Renal pelvis (tissue), 12 donors: ENCODE results near the gene C15orf62. TPM values are rescaled to one million over a fixed set of nuclear protein-coding genes. Genes with fewer than 3 reads are reported as not detected.

Experiments
- DNase-seq: peaks from one replicate; pipeline ENCODE4 v3.0.0-alpha.2; 2013
- long read RNA-seq, 16 experiments: transcript quantifications; one replicate each; lab custom pipeline, GENCODE V29; 2026
- polyA plus RNA-seq, 3 donors: library from polyadenylated mRNA; unstranded; fragments of 120-200 nt; gene quantifications; one replicate each; pipeline ENCODE4 v1.2.1, GENCODE V29; 2013; ENCODE audit not compliant: insufficient read length in 3 of 3

Gene C15orf62, protein sequence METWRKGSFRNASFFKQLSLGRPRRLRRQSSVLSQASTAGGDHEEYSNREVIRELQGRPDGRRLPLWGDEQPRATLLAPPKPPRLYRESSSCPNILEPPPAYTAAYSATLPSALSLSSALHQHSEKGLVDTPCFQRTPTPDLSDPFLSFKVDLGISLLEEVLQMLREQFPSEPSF
- 1 to 10 TPM; 2.3 to 5.4 (median 5.0) TPM for polyA plus RNA-seq
- long read RNA-seq, donor 1: 0 reads
- long read RNA-seq, donor 2: 0 reads
- long read RNA-seq, donor 3, partial matches to known transcripts: 0 of 4 reads
- long read RNA-seq, donor 3, other reads (novel, unspliced or antisense): 0 of 4 reads
- long read RNA-seq, donor 4, partial matches to known transcripts: 0 of 21 reads
- long read RNA-seq, donor 4, other reads (novel, unspliced or antisense): 20 of 21 reads
- long read RNA-seq, donor 5, partial matches to known transcripts: 0 of 2 reads
- long read RNA-seq, donor 5, other reads (novel, unspliced or antisense): 0 of 2 reads
- long read RNA-seq, donor 6, partial matches to known transcripts: 0 of 14 reads
- long read RNA-seq, donor 6, other reads (novel, unspliced or antisense): 13 of 14 reads
- long read RNA-seq, donor 7, partial matches to known transcripts: 10 of 32 reads
- long read RNA-seq, donor 7, other reads (novel, unspliced or antisense): 21 of 32 reads
- long read RNA-seq, donor 8: 0 reads
- long read RNA-seq, donor 9, partial matches to known transcripts: 0 of 3 reads
- long read RNA-seq, donor 9, other reads (novel, unspliced or antisense): 0 of 3 reads
- long read RNA-seq, donor 10, partial matches to known transcripts: 0 of 4 reads
- long read RNA-seq, donor 10, other reads (novel, unspliced or antisense): 0 of 4 reads
- long read RNA-seq, donor 11, partial matches to known transcripts: 0 of 1 reads
- long read RNA-seq, donor 11, other reads (novel, unspliced or antisense): 0 of 1 reads
- long read RNA-seq, donor 12, transcript C15orf62-201 (1 exons, 2,370 nt): major isoform, 5 of 5 reads
- long read RNA-seq, donor 12, partial matches to known transcripts: 0 of 5 reads
- long read RNA-seq, donor 12, other reads (novel, unspliced or antisense): 0 of 5 reads
- long read RNA-seq, donor 13, partial matches to known transcripts: 0 of 1 reads
- long read RNA-seq, donor 13, other reads (novel, unspliced or antisense): 0 of 1 reads
- long read RNA-seq, donor 14: 0 reads
- long read RNA-seq, donor 15: 0 reads
- long read RNA-seq, donor 16, partial matches to known transcripts: 0 of 1 reads
- long read RNA-seq, donor 16, other reads (novel, unspliced or antisense): 0 of 1 reads

DNA sequence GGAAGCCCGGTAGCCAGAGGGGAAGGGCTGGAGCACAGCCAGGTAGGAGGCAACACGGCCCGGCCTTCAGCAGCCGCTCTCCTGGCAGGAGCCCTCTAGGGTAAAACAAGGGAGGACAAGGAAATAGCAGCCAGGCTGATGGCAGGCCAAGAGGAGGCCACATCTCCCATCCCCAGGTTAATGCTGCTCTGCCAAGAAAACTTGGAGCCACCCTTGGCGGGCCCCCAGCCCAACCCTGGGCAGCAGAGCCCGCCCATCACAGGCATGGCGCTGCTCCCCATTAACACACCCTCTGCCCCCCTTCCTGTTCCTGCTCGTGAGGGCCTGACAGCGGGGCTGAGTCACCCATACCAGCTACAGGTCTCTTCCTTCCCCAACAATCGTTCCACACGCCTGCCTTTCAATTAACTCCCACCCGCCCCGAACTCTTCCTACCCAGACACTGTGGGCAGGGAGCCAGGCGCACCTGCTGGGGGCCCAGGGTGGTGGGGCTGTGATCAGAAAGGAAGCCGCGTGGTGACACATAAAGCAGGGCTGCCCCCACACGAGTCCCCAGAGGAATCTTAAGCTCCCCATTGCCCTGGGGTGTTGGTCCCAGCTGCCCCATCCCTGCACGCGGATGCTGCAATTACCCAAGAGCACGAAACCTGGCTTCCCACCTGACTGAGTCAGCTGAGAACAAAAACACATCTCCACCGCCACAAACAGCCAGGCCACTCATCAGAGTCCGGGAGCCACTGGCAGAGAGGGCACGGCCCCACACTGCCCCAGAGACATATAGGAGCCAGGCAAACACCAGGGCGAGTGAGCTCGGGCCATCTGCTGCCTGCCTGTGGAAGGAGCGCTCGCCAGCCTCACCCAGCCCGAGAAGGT is at the start of gene C15orf62:
TSS of gene C15orf62 (plus strand) at position 707 of the 873 bp plus-strand sequence. CDS start 516 bp downstream, outside the sequence.
- no peak for DNase-seq

- DNase-seq: no peak
Measured at GRCh38 chr15:40721701-40722100, 48.1 kb upstream of the C15orf62 start.

DNA sequence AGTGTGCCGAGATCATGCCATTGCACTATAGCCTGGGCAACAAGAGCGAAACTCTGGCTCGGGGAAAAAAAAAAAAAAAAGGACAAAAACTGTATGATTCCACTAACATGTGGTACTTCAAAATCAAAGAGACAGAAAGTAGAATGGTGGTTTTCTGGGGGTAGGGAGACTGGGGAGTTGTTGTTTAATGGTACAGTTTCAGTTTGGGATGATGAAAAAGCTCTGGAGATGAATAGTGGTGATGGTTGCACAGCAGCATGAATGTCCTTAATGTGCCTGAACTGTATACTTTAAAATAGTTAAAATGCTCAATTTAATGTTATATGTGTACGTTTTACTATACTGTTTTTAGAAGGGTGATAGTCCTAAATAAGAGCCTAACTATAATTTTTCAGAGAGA is 47.4 kb upstream of the C15orf62 start:
- no peak for DNase-seq

DNA sequence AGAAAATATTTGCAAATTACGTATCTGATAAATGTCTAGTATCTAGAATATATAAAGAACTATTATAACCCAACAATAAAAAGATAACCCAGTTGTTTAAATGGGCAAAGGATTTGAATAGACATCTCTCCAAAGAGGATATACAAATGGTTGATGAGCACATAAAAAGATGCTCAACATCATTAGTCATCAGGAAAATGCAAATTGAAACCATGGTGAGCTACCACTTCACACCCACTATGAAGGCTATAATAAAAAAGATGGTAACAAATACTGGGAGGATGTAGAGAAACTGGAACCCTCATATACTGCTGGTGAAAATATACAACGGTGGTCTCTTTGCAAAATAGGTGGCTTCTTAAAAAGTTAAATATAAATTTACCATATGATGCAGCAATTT is 46.8 kb upstream of the C15orf62 start:
- no peak for DNase-seq

DNA sequence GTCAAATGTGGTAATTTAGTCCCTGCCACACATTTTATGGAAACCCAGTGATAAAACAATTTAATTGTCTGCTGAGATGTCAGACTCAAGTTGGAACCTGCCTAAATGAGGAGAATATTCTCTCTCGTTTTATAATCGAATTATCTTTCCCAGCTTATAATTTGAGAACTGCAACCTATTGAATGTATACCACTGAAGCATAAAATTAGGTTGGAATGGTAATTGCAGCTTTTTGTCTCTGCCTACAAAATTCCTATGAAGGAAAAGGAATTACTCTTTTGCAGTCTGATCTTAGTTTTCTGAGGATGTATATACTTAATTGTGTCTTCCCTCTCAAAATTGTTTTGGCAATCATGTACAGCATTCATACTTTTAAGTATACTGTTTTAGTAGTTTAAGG is 45.9 kb upstream of the C15orf62 start:
- DNase-seq: no peak

GRCh38 chr15:40731034-40731433 is 38.7 kb upstream of the C15orf62 start:
- no peak for DNase-seq

GRCh38 chr15:40736575-40736974 is 33.2 kb upstream of the C15orf62 start:
- DNase-seq: no peak

GRCh38 chr15:40737048-40737447 is 32.7 kb upstream of the C15orf62 start:
- no peak for DNase-seq

- no peak for DNase-seq
Measured at GRCh38 chr15:40739047-40739446, 30.7 kb upstream of the C15orf62 start.

GRCh38 chr15:40739854-40740253 is 29.9 kb upstream of the C15orf62 start:
- no peak for DNase-seq

- no peak for DNase-seq
Measured at GRCh38 chr15:40743485-40743901, 26.3 kb upstream of the C15orf62 start.

DNA sequence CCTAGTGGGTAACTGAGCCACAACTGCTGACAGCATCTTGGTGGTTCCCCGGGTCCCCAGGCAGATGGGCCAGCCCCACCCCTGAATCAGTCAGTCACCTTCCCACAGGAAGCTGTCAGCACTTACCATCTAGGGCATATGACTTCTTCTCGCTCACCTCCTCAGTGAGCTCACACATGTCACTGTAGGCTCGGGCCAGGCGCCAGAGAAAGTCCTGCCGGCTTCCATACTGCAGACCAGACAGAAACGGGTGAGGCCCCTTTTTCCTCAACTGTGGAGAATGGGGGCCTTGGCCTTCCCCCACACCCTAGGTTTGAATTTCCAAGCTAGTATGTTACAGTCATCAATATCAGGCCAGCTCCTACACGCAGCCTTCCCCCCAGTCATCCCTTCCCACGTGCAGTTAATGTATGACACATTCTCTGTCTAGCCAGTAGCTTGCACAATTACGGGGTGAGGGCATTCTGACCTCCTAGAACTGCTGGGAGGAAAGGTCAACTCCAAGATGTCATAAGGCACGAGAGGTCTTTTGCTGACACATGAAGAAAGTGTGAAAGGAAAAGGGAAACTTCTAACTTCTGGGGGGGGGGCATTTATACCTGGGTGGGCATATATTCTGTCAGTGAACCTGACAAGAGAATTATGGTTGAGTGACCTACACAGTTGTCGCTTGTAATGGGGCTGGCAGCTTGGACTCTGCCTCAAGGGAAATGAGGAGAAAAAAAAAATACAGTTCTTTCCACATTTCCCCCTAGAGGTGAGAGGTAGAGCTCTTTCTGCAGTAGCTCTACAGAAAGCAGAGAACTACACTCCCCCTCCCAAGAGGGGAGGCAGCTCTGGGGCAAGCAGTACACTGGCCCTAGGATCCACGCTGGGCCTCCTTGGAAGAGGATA is 25.6 kb upstream of the C15orf62 start:
- no peak for DNase-seq

DNA sequence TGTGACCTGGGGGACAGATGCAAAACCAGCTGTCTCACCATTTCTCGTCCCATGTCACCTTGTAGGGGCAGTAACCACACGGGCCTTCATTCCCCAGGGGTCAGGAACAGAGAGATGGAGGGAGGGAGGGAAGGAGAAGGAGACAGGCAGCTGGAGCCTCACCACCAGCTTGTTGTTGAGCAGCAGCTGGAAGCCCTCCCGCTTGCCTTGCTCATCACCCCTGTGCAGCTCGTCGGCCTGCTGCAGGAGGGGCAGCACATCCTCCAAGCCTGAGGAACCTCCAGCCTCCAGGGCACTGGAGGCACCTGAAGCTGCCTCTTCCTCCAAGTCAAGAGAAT is 25.0 kb upstream of the C15orf62 start:
- no peak for DNase-seq

GRCh38 chr15:40746916-40747418 is 22.8 kb upstream of the C15orf62 start:
- no peak for DNase-seq

DNA sequence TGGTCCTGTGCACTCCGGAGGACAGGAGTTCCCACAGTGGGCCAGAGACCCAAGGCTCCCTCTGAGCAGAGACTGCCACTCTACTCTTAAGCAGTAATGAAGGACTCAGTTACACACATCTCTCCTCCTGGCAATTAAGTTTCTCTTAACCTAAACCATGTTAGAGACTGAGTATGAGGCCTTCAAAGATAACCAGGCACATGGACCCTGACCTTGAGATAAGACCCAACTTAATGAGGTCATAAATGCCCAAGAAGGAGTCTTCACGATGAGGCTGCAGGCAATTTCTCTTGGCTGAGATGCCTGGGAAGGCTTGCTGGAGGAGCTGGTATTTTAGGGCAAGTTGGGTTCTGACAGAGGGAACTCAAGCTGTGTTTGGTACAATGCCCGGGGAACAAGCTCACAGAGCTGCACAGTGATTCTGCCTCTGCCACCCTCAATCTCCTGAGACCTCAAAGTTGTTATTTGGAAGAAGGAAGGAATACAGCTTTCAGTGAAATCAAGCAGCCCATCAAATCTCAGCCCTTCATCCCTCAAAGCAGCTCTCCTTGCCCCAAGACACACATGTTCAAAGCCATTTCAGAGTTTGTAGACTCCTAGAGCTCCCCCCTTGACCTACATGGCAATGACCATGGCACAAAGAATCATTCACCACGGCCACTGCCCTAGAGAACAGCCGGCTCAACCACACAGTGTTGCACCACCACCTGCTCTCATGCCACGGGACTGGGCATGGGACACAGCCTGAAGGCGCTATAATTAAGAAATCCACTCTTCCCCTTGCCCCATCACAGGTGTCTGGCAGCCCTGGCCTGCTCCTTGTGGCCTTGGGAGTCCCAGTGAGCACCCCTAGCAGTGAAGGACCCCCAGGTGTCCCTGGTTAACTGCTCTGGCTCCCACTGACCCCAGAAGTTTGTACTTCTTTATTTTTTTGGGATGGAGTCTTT is 21.8 kb upstream of the C15orf62 start:
- no peak for DNase-seq

GRCh38 chr15:40749151-40749630 is 20.6 kb upstream of the C15orf62 start:
- no peak for DNase-seq

GRCh38 chr15:40750885-40751284 is 18.9 kb upstream of the C15orf62 start:
- DNase-seq: no peak

- DNase-seq: no peak
Measured at GRCh38 chr15:40751745-40752144, 18.0 kb upstream of the C15orf62 start.

- no peak for DNase-seq
Measured at GRCh38 chr15:40754574-40754882, 15.3 kb upstream of the C15orf62 start.
